CD14-positive monocyte (primary cell): ENCODE measurements around the gene CSPG5. TPM values are rescaled to one million over a fixed set of nuclear protein-coding genes. Genes with fewer than 3 reads are reported as not detected.

Experiments
- DNase-seq, 3 donors: peaks; one replicate each; pipeline ENCODE4 v3.0.0-alpha.2; 2011 to 2022
- H2AFZ ChIP-seq: 2 replicates; pipeline ENCODE4 v1.6.0; 2012; ENCODE audit warnings: mild to moderate bottlenecking, low read depth, low read length, inconsistent platforms; ENCODE audit not compliant: insufficient read depth, poor library complexity, severe bottlenecking
- H3K27ac ChIP-seq, 2 donors: 1 replicate in 1 of 2; 2 replicates in 1 of 2; pipeline ENCODE4 v1.5.1; 2012 to 2013; ENCODE audit warnings: low read length in 2 of 2, control low read depth in 1 of 2, inconsistent platforms in 1 of 2, low read depth in 1 of 2, mild to moderate bottlenecking in 1 of 2
- H3K27me3 ChIP-seq, 2 donors: one replicate each; pipeline versions ENCODE4 v1.6.0 to v1.6.1; 2011 to 2013; ENCODE audit warnings: low read length in 2 of 2; ENCODE audit not compliant: control insufficient read depth in 2 of 2, insufficient read depth in 2 of 2
- H3K36me3 ChIP-seq, 2 donors: replicated peaks in 1 of 2; 1 replicate in 1 of 2; 2 replicates in 1 of 2; pipeline versions ENCODE4 v1.5.1 to v1.6.1; 2012 to 2013; ENCODE audit warnings: low read length in 2 of 2, control low read depth in 1 of 2, inconsistent platforms in 1 of 2, mild to moderate bottlenecking in 1 of 2; ENCODE audit not compliant: insufficient read depth in 2 of 2, control insufficient read depth in 1 of 2
- H3K4me1 ChIP-seq, 2 donors: 1 replicate in 1 of 2; 2 replicates in 1 of 2; pipeline versions ENCODE4 v1.5.1 to v1.6.1; 2012 to 2013; ENCODE audit warnings: low read length in 2 of 2, control low read depth in 1 of 2, inconsistent platforms in 1 of 2, mild to moderate bottlenecking in 1 of 2, moderate library complexity in 1 of 2; ENCODE audit not compliant: insufficient read depth in 2 of 2, control insufficient read depth in 1 of 2
- H3K4me2 ChIP-seq: replicated peaks from 2 replicates; pipeline ENCODE3; 2012; ENCODE audit warnings: low read length, moderate library complexity, mild to moderate bottlenecking; ENCODE audit not compliant: poor library complexity, severe bottlenecking; ENCODE audit errors: extremely low read depth
- H3K4me3 ChIP-seq, 3 experiments: fragments of 200-600 bp in 1 of 3; sonication (generic) in 1 of 3; replicated peaks in 1 of 3; 1 replicate in 2 of 3; 2 replicates in 1 of 3; pipeline ENCODE4 v1.5.1; 2011 to 2013; ENCODE audit warnings: low read length in 3 of 3, mild to moderate bottlenecking in 3 of 3, control low read depth in 2 of 3, low read depth in 2 of 3, inconsistent platforms in 1 of 3, moderate library complexity in 1 of 3
- H3K79me2 ChIP-seq: 2 replicates; pipeline ENCODE4 v1.6.0; 2012; ENCODE audit warnings: mild to moderate bottlenecking, control low read depth, inconsistent platforms, low read length, moderate library complexity; ENCODE audit not compliant: insufficient read depth
- H3K9ac ChIP-seq: 2 replicates; pipeline ENCODE4 v1.6.0; 2017; ENCODE audit warnings: low read length, mild to moderate bottlenecking; ENCODE audit not compliant: insufficient read depth, poor library complexity, severe bottlenecking
- H3K9me3 ChIP-seq, 2 donors: replicated peaks in 1 of 2; 1 replicate in 1 of 2; 2 replicates in 1 of 2; pipeline versions ENCODE4 v1.5.1 to v1.6.1; 2012 to 2013; ENCODE audit warnings: low read length in 2 of 2, control low read depth in 1 of 2; ENCODE audit not compliant: control insufficient read depth in 1 of 2, insufficient read depth in 1 of 2
- H4K20me1 ChIP-seq: 2 replicates; pipeline ENCODE4 v1.6.0; 2012; ENCODE audit warnings: mild to moderate bottlenecking, low read length, control low read depth, moderate library complexity; ENCODE audit not compliant: insufficient read depth
- H3K27ac Mint-ChIP-seq, 7 donors: one replicate each; pipeline ENCODE4 v1.8.0; 2020; ENCODE audit warnings: mild to moderate bottlenecking in 7 of 7, mixed read lengths in 7 of 7, moderate library complexity in 6 of 7, inconsistent platforms in 2 of 7
- H3K27me3 Mint-ChIP-seq, 3 donors: one replicate each; pipeline ENCODE4 v1.8.0; 2021 to 2022; ENCODE audit warnings: low read depth in 3 of 3, mild to moderate bottlenecking in 3 of 3, mixed read lengths in 3 of 3, moderate library complexity in 3 of 3, inconsistent platforms in 1 of 3
- H3K36me3 Mint-ChIP-seq, 2 donors: one replicate each; pipeline ENCODE4 v1.8.0; 2020; ENCODE audit warnings: mixed read lengths in 2 of 2, inconsistent platforms in 1 of 2, mild to moderate bottlenecking in 1 of 2
- H3K4me1 Mint-ChIP-seq: one replicate; pipeline ENCODE4 v1.8.0; 2020; ENCODE audit warnings: mild to moderate bottlenecking, mixed read lengths
- H3K4me3 Mint-ChIP-seq, 2 donors: one replicate each; pipeline ENCODE4 v1.8.0; 2020; ENCODE audit warnings: mild to moderate bottlenecking in 2 of 2, mixed read lengths in 2 of 2, moderate library complexity in 1 of 2
- H3K9me3 Mint-ChIP-seq, 7 donors: one replicate each; pipeline ENCODE4 v1.8.0; 2020 to 2022; ENCODE audit warnings: mixed read lengths in 7 of 7, mild to moderate bottlenecking in 6 of 7, moderate library complexity in 6 of 7, inconsistent platforms in 2 of 7
- CTCF ChIP-seq: fragments of 200-600 bp; IDR thresholded peaks from one replicate; pipeline ENCODE4 v1.8.0; 2022; ENCODE audit warnings: antibody characterized with exemption, mild to moderate bottlenecking
- WGBS: methylation state at CpG from one replicate; pipeline ENCODE4 v1.1.5; 2013; ENCODE audit warnings: missing lambda C conversion rate; ENCODE audit not compliant: insufficient coverage; 5-methylcytosine and 5-hydroxymethylcytosine counted together
- intact Hi-C, 2 donors: fragments of 100-400 bp; cut with micrococcal nuclease; formaldehyde crosslinking; loops; one replicate each; pipeline versions ENCODE4 v1.15.0 to v1.15.1; 2023
- polyA plus RNA-seq, 3 donors: library from polyadenylated mRNA; depleted of rRNA in 1 of 3; unstranded in 2 of 3; stranded (reverse) in 1 of 3; fragments of 300-500 nt in 2 of 3; fragments of >200 nt in 1 of 3; fragmentation: Illumina TruSeq in 2 of 3; gene quantifications; 1 replicate in 2 of 3; 2 replicates in 1 of 3; pipeline ENCODE4 v1.2.3, GENCODE V29; 2012 to 2021

CSPG5 gene
- polyA plus RNA-seq, 3 donors: not detected

DNA sequence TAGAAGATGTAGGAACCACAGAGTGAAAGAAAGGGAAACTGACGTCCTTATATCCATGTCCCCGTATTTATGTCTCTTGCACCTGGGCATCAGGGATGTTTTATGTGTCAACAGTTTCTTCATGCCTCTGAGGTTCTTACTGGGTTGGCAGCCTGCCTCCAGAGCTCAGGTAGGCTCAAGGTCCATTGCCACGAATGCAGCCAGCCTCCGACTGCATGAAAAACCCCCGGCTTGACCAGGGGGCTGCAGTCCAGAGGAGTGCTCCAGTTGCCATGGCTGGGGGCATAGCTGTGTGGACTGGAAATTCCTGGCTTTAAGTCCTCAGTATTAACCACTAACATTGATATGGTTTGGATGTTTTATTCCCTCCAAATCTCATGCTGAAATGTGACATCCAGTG is 2.8 kb upstream of the CSPG5 start:
- Histone ChIP-seq H3K9me3 (peaks cover 0 to 14% of the 10 kb centered on the region in 2 donors), H3K36me3 (peaks cover 9 to 16% of the 10 kb centered on the region in 2 donors), H3K27ac (no peak overlapping the region), H3K79me2 (no peaks in the 10 kb centered on the region), H3K4me2 (no peak overlapping the region), H4K20me1 (no peaks in the 10 kb centered on the region), H2AFZ (no peak overlapping the region), H3K4me3 (no peak overlapping the region), H3K4me1 (peaks cover 11 to 16% of the 10 kb centered on the region in 2 donors), H3K27me3 (peaks cover 36 to 46% of the 10 kb centered on the region in 2 donors), H3K9ac (no peak overlapping the region)
- no peak for DNase-seq
- peaks cover 2% of the 10 kb centered on the region for H3K4me1 Mint-ChIP-seq
- H3K4me3 Mint-ChIP-seq: peak overlapping the region in 1 of 2 donors; percentile 23
- H3K27me3 Mint-ChIP-seq: peaks cover 39 to 60% (median 49%) of the 10 kb centered on the region in 3 donors
- peaks cover 10 to 14% of the 10 kb centered on the region in 2 donors for H3K36me3 Mint-ChIP-seq
- 76% methylated on average over 2 of the region's 5 CpGs for WGBS
- no peak for TF ChIP-seq CTCF
- H3K9me3 Mint-ChIP-seq: peaks cover 0 to 7% (median 3%) of the 10 kb centered on the region in 7 donors
- intact Hi-C loops: no loop called here
- H3K27ac Mint-ChIP-seq: no peak overlapping the region

GRCh38 chr3:47580481-47580880 is 1.8 kb upstream of the CSPG5 start:
- Mint-ChIP-seq H3K4me1 (peaks cover 2% of the 10 kb centered on the region), H3K9me3 (peaks cover 0 to 7% (median 4%) of the 10 kb centered on the region in 7 donors), H3K4me3 (peak overlapping the region in 1 of 2 donors; percentile 80), H3K36me3 (peaks cover 5 to 9% of the 10 kb centered on the region in 2 donors), H3K27ac (no peak overlapping the region), H3K27me3 (peaks cover 45 to 69% (median 58%) of the 10 kb centered on the region in 3 donors)
- Histone ChIP-seq H3K27ac (no peak overlapping the region), H3K9me3 (peaks cover 0 to 14% of the 10 kb centered on the region in 2 donors), H3K27me3 (peaks cover 36 to 53% of the 10 kb centered on the region in 2 donors), H2AFZ (no peak overlapping the region), H3K4me1 (peaks cover 11 to 16% of the 10 kb centered on the region in 2 donors), H3K79me2 (no peaks in the 10 kb centered on the region), H3K4me2 (no peak overlapping the region), H3K36me3 (peaks cover 2 to 6% of the 10 kb centered on the region in 2 donors), H3K4me3 (no peak overlapping the region), H4K20me1 (no peaks in the 10 kb centered on the region), H3K9ac (no peak overlapping the region)
- no peak for DNase-seq
- intact Hi-C loops: no loop called here
- 91% methylated on average over 1 of the region's 4 CpGs for WGBS
- TF ChIP-seq CTCF: no peak
